GM12891 (cell line): ENCODE measurements around the gene NUMA1.

Experiments used
- DNase-seq: peaks from one replicate; pipeline ENCODE4 v3.0.0; 2011; ENCODE audit warnings: low spot score; ENCODE audit not compliant: insufficient read length
- FAIRE-seq: peaks from 2 replicates; lab custom pipeline; 2011; peaks lifted over from hg19 to GRCh38; lab: Jason Lieb, UNC
- PAX5 ChIP-seq: IDR thresholded peaks from 2 replicates; pipeline ENCODE4 v1.6.1; 2011; ENCODE audit warnings: low read length, moderate library complexity, mild to moderate bottlenecking; ENCODE audit not compliant: insufficient read depth, severe bottlenecking
- POLR2A ChIP-seq: IDR thresholded peaks from 2 replicates; pipeline ENCODE4 v1.6.1; 2011; ENCODE audit warnings: low read depth, low read length, control low read depth
- POLR2AphosphoS5 ChIP-seq: IDR thresholded peaks from 2 replicates; pipeline ENCODE4 v1.6.1; 2011; ENCODE audit warnings: low read depth, low read length, control low read depth
- POU2F2 ChIP-seq: IDR thresholded peaks from 2 replicates; pipeline ENCODE4 v1.6.1; 2011; ENCODE audit warnings: low read depth, mild to moderate bottlenecking, control low read depth, low read length, moderate library complexity
- SPI1 ChIP-seq: IDR thresholded peaks from 2 replicates; pipeline ENCODE4 v1.6.1; 2011; ENCODE audit warnings: low read depth, low read length, control low read depth
- TAF1 ChIP-seq: IDR thresholded peaks from 2 replicates; pipeline ENCODE4 v1.6.1; 2011; ENCODE audit warnings: low read depth, low read length, control low read depth

Gene NUMA1

GRCh38 chr11:72067266-72067665, 13.1 kb downstream of the NUMA1 start:
- TF ChIP-seq TAF1 = no peak
- no peak for TF ChIP-seq POU2F2
- TF ChIP-seq POLR2AphosphoS5 = no peak
- TF ChIP-seq PAX5 = no peak
- TF ChIP-seq POLR2A = no peak
- TF ChIP-seq SPI1 = no peak
- FAIRE-seq (no peak), DNase-seq (no peak)

GRCh38 chr11:72066855-72067254, 13.5 kb downstream of the NUMA1 start:
- no peak for FAIRE-seq
- TF ChIP-seq SPI1 (no peak), POU2F2 (no peak)
- DNase-seq = no peak

DNA sequence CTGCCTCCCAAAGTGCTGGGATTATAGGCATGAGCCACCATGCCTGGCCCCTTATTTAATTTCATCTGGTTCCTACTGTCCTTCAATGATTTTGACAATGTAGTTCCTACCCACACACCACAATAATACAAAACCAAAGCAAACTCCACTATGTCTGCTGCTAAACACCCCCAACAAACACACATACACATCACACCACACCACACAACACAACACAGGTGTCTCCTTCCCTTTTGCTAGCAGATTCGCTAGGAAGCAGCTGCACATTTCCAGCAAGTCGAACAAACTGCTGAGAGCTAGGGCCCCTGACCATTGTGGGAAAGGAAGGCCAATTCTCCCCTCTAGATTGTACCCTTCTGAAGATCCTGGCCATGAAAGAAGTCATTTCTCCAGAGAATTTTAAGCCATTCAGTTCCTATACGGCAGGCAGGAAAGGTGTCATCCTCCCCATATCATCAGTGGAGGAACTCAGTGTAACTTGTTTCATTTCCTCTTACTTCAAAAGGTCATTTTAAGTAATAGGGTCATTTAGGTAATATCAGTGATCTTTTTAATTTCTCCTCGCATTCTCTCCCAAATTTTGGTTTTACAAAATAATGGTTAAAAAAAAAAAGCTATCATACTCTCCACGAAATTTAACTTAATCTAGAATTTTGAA, 18.5 kb downstream of the NUMA1 start:
- DNase-seq (no peak), FAIRE-seq (no peak)
- TF ChIP-seq TAF1 = no peak
- TF ChIP-seq PAX5 = no peak
- peak; percentile 80 for TF ChIP-seq SPI1
- TF ChIP-seq POU2F2 = no peak
- TF ChIP-seq POLR2AphosphoS5 = no peak

DNA sequence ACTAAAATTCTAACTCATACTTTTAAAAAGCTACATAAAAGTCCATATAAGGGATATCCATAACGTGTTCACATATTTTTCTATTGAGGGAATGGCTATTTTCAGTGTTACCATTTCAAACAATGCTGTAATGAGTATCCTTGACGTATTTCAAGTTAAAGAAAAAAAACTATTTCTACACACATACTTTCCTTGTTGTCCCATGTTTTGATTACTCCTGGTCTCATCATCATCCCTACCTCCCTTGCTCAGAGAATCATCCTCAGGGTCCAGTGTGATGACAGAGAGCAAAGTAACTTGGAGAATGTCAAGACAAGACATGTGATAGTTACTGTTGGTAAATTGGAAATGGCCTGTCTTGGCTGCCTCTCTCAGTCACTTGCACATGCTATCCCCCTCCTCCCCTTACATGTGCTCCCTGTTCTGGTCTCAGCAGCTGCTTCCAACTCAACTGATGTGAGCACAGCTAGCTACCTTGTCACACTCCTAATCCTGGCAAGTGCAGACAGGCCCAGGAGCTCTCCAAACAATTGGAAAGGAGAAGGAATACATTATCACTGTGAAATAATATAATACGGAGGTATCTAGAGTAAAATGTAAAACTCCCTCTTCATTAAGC, 21.8 kb downstream of the NUMA1 start:
- DNase-seq = no peak
- no peak for FAIRE-seq
- no peak for TF ChIP-seq POLR2AphosphoS5

GRCh38 chr11:72048766-72049460, 31.4 kb downstream of the NUMA1 start:
- DNase-seq (no peak), FAIRE-seq (no peak)
- no peak for TF ChIP-seq PAX5
- no peak for TF ChIP-seq SPI1
- TF ChIP-seq POU2F2 = no peak
- TF ChIP-seq TAF1 = no peak
- TF ChIP-seq POLR2AphosphoS5 = no peak
- TF ChIP-seq POLR2A = no peak

- TF ChIP-seq POLR2A (no peak), SPI1 (no peak), PAX5 (no peak)
- FAIRE-seq = no peak
- DNase-seq = no peak
Measured at GRCh38 chr11:72045849-72046248, 34.5 kb downstream of the NUMA1 start.

GRCh38 chr11:72042064-72042745, 38.1 kb downstream of the NUMA1 start:
- DNase-seq = no peak
- FAIRE-seq = no peak
- TF ChIP-seq TAF1 = peak; percentile 1; the same call in 1 of the 2 replicates
- no peak for TF ChIP-seq SPI1

GRCh38 chr11:72041364-72042063, 38.8 kb downstream of the NUMA1 start:
- FAIRE-seq (no peak), DNase-seq (no peak)
- TF ChIP-seq POLR2A = peak; percentile 59
- TF ChIP-seq TAF1 = peak; percentile 50; the same call in 1 of the 2 replicates
- no peak for TF ChIP-seq PAX5
- TF ChIP-seq POU2F2 = 0 out of 2 replicates have a peak, but pooled peaks have one; percentile 31
- TF ChIP-seq SPI1 = no peak
- peak; percentile 71 for TF ChIP-seq POLR2AphosphoS5

DNA sequence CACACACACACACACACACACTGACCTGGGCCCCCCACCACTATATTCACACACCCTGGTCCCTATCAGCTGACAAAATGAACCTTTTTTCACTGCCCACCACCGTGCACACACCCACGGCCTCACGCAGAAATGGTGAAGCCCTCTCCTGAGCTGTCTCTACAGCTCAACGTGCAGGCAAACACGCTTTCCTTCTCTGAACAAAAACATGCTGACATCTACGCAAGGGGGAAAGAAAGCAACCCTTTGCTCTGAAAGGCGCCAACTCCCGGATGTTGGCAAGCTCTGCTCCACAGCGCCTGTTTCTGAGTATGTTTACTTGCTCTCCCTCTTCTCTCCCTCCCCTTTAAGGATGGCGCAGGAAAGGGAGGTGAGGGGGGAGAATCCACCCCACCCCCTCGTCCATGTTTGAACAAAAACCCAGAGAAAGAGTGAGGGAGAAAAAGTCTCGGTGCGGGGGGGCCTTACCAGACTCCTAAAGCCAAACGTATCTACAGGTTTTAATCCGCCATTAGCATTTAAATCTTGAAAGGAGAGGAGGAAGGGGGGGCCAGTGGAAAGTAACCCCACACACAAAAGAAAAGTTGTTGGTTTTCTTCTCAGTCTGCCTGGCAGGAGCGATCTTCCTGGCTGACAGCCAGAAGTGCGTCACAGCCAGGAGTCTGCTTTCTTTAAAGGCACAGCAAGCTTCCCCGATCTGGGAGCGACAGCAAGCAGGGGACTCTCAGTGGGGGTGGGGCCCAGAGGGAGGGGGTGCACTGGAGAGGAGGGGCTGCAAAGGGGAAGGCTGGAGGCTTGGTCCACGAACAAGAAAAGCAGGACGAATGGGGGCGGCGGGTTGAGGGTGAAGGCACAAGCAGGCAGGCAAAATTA, 39.6 kb downstream of the NUMA1 start:
- TF ChIP-seq POLR2A = no peak; the same call in 1 of the 2 replicates
- TF ChIP-seq PAX5 = no peak
- 0 out of 2 replicates have a peak, but pooled peaks have one; percentile 15 for TF ChIP-seq POU2F2
- no peak for TF ChIP-seq SPI1
- TF ChIP-seq TAF1 = peak; percentile 61
- TF ChIP-seq POLR2AphosphoS5 = peak; percentile 14; the same call in 1 of the 2 replicates

More for the DNA sequence above, 39.6 kb downstream of the NUMA1 start:
- FAIRE-seq = peak; percentile 52
- no peak for DNase-seq
